Activated CD8-positive, alpha-beta memory T cell treated with anti-CD3 and anti-CD28 coated beads, Interleukin-2, amount 50 U/mL, for 4 hours (primary cell): ENCODE data around the gene RBL1.
"Not testable (repeated sequence)": the region's sequence is repeated elsewhere in the genome, so short reads cannot be mapped to it uniquely, and the experiment has no call there.

ENCODE experiments used
- DNase-seq: peaks from one replicate; pipeline ENCODE4 v3.0.0-alpha.2; 2020

Gene RBL1

GRCh38 chr20:36991703-36992102 lies 104.1 kb downstream of the RBL1 start:
- DNase-seq = no peak

GRCh38 chr20:36989797-36990196 lies 106.0 kb downstream of the RBL1 start:
- DNase-seq = no peak

- DNase-seq = no peak
Observed at GRCh38 chr20:36988494-36988966, 107.3 kb downstream of the RBL1 start.

GRCh38 chr20:36984257-36984638 lies 111.5 kb downstream of the RBL1 start:
- no peak for DNase-seq

GRCh38 chr20:36975099-36975818 lies 120.5 kb downstream of the RBL1 start:
- DNase-seq = peak; percentile 55

GRCh38 chr20:36974660-36975059 lies 121.1 kb downstream of the RBL1 start:
- DNase-seq = no peak

- DNase-seq = no peak
Observed at GRCh38 chr20:36971103-36971502, 124.7 kb downstream of the RBL1 start.

- peak; percentile 19 for DNase-seq
Observed at GRCh38 chr20:36969478-36970186, 126.2 kb downstream of the RBL1 start.

- DNase-seq = no peak
Observed at GRCh38 chr20:36969051-36969450, 126.7 kb downstream of the RBL1 start.

- DNase-seq = no peak
Observed at GRCh38 chr20:36967636-36968035, 128.2 kb downstream of the RBL1 start.

- not testable (repeated sequence) for DNase-seq
Observed at GRCh38 chr20:36966965-36967364, 128.8 kb downstream of the RBL1 start.

GRCh38 chr20:36962354-36962941 lies 133.3 kb downstream of the RBL1 start:
- DNase-seq = not testable (repeated sequence)

GRCh38 chr20:36959242-36959641 lies 136.6 kb downstream of the RBL1 start:
- DNase-seq = no peak

GRCh38 chr20:36957875-36958667 lies 137.7 kb downstream of the RBL1 start:
- DNase-seq = no peak

GRCh38 chr20:36956674-36957073 lies 139.1 kb downstream of the RBL1 start:
- DNase-seq = no peak

GRCh38 chr20:36956016-36956415 lies 139.8 kb downstream of the RBL1 start:
- DNase-seq = no peak

- DNase-seq = no peak
Observed at GRCh38 chr20:36951979-36952738, 143.6 kb downstream of the RBL1 start.

GRCh38 chr20:36951198-36951978 lies 144.4 kb downstream of the RBL1 start, which contains the start of gene SAMHD1:
Gene SAMHD1, minus strand, starts transcription at chr20:36951708. Its CDS starts 65 bp downstream, at chr20:36951643.
- DNase-seq = peak; percentile 79

- peak; percentile 29 for DNase-seq
Observed at GRCh38 chr20:36950414-36951197, 145.2 kb downstream of the RBL1 start.
